Testis (tissue), 2 donors: ENCODE data around the gene C11orf68.

ENCODE experiments used
- CTCF ChIP-seq, 3 experiments: fragments of 450-650 bp in 2 of 3; fragments of 200-600 bp in 1 of 3; sonication (generic) in 1 of 3; IDR thresholded peaks; one replicate each; pipeline ENCODE4 v1.5.1; 2016 to 2019; ENCODE audit warnings: antibody characterized with exemption in 3 of 3, mild to moderate bottlenecking in 2 of 3, moderate library complexity in 1 of 3
- POLR2A ChIP-seq: fragments of 450-650 bp; IDR thresholded peaks from one replicate; pipeline ENCODE4 v1.6.1; 2017; ENCODE audit warnings: antibody characterized with exemption, mild to moderate bottlenecking, moderate library complexity

- TF ChIP-seq CTCF (IDR thresholded peaks at IDR 0.05) (no peak), POLR2A (no peak)
These were observed 2.2 kb upstream of the C11orf68 start for GRCh38 chr11:65921033-65921555.
